Loucy (cell line): ENCODE results near the gene AHRR.

Experiments
- H2AFZ ChIP-seq: fragments of 200-600 bp; sonication (generic); 2 replicates; pipeline ENCODE4 v1.6.0; 2016; ENCODE audit warnings: antibody characterized with exemption, mild to moderate bottlenecking, low read length, moderate library complexity
- H3F3A ChIP-seq: fragments of 200-600 bp; 2 replicates; pipeline ENCODE4 v1.6.0; 2016; ENCODE audit warnings: antibody characterized with exemption, low read depth, mild to moderate bottlenecking
- H3K27me3 ChIP-seq: fragments of 200-600 bp; sonication (generic); 2 replicates; pipeline ENCODE4 v1.6.1; 2014; ENCODE audit warnings: low read length, mild to moderate bottlenecking; ENCODE audit not compliant: insufficient read depth, poor library complexity, severe bottlenecking
- H3K36me3 ChIP-seq: fragments of 200-600 bp; sonication (generic); 2 replicates; pipeline ENCODE4 v1.6.1; 2016; ENCODE audit warnings: low read length; ENCODE audit not compliant: insufficient read depth
- H3K4me1 ChIP-seq: fragments of 200-600 bp; sonication (generic); 2 replicates; pipeline ENCODE4 v1.5.1; 2014; ENCODE audit warnings: low read length, mild to moderate bottlenecking; ENCODE audit not compliant: insufficient read depth, poor library complexity, severe bottlenecking
- H3K4me2 ChIP-seq: fragments of 200-600 bp; sonication (generic); 2 replicates; pipeline ENCODE4 v1.6.0; 2014; ENCODE audit warnings: antibody characterized with exemption, low read length, low read depth, mild to moderate bottlenecking; ENCODE audit not compliant: poor library complexity, severe bottlenecking
- H3K4me3 ChIP-seq: fragments of 200-600 bp; sonication (generic); 2 replicates; pipeline ENCODE4 v1.5.1; 2014; ENCODE audit warnings: low read length, mild to moderate bottlenecking, mixed read lengths; ENCODE audit not compliant: poor library complexity, severe bottlenecking
- H3K79me2 ChIP-seq: fragments of 200-600 bp; sonication (generic); 2 replicates; pipeline ENCODE4 v1.6.1; 2014; ENCODE audit warnings: low read length; ENCODE audit not compliant: insufficient read depth
- H3K9ac ChIP-seq: fragments of 200-600 bp; sonication (generic); 2 replicates; pipeline ENCODE4 v1.6.0; 2014; ENCODE audit warnings: mild to moderate bottlenecking, low read depth, low read length, moderate library complexity; ENCODE audit not compliant: poor library complexity, severe bottlenecking
- H3K9me2 ChIP-seq: fragments of 200-600 bp; sonication (generic); replicated peaks from 2 replicates; pipeline ENCODE4 v1.6.1; 2016; ENCODE audit warnings: low read depth, low read length, mixed read lengths
- H3K9me3 ChIP-seq: fragments of 200-600 bp; sonication (generic); 2 replicates; pipeline ENCODE4 v1.6.1; 2014; ENCODE audit warnings: mild to moderate bottlenecking, antibody characterized with exemption, low read length, low read depth; ENCODE audit not compliant: insufficient read depth
- H4K20me1 ChIP-seq: fragments of 200-600 bp; sonication (generic); 2 replicates; pipeline ENCODE4 v1.6.0; 2014; ENCODE audit warnings: antibody characterized with exemption, low read length, mild to moderate bottlenecking; ENCODE audit not compliant: insufficient read depth, poor library complexity, severe bottlenecking
- CTCF ChIP-seq: fragments of 200-600 bp; sonication (generic); conservative IDR thresholded peaks from 2 replicates; pipeline ENCODE4 v1.5.1; 2014; ENCODE audit warnings: mild to moderate bottlenecking, antibody characterized with exemption, low read length
- EZH2phosphoT487 ChIP-seq: fragments of 200-600 bp; IDR thresholded peaks from 2 replicates; pipeline ENCODE4 v1.6.1; 2018; ENCODE audit warnings: antibody characterized with exemption, mild to moderate bottlenecking, moderate library complexity, borderline replicate concordance

The AHRR gene

GRCh38 chr5:344668-345067 is 23.2 kb downstream of the AHRR start:
- H3K4me3 ChIP-seq, result no peak overlapping the region
- TF ChIP-seq CTCF (no peak), EZH2phosphoT487 (no peak)
- no peaks in the 10 kb centered on the region for H3K36me3 ChIP-seq
- H3K9me3 ChIP-seq, result no peaks in the 10 kb centered on the region
- H3K27me3 ChIP-seq, result no peaks in the 10 kb centered on the region
- no peak overlapping the region for H2AFZ ChIP-seq
- H3K4me1 ChIP-seq, result peaks cover 18% of the 10 kb centered on the region
- H3K9me2 ChIP-seq, result no peaks in the 10 kb centered on the region
- no peaks in the 10 kb centered on the region for H4K20me1 ChIP-seq
- 0 out of 2 replicates have a peak, but pooled peaks cover 2% of the 10 kb centered on the region for H3F3A ChIP-seq
- no peak overlapping the region for H3K4me2 ChIP-seq
- H3K79me2 ChIP-seq, result no peaks in the 10 kb centered on the region
- H3K9ac ChIP-seq, result no peak overlapping the region

GRCh38 chr5:345404-346195 is 24.1 kb downstream of the AHRR start:
- H3K27me3 ChIP-seq, result no peaks in the 10 kb centered on the region
- TF ChIP-seq EZH2phosphoT487, result no peak
- TF ChIP-seq CTCF, result no peak
- peaks cover 23% of the 10 kb centered on the region for H3K4me1 ChIP-seq
- 0 out of 2 replicates have a peak, but pooled peaks cover 2% of the 10 kb centered on the region for H3F3A ChIP-seq
- no peaks in the 10 kb centered on the region for H4K20me1 ChIP-seq
- H3K4me2 ChIP-seq, result peak overlapping the region; percentile 16
- H3K9me2 ChIP-seq, result no peaks in the 10 kb centered on the region
- H3K36me3 ChIP-seq, result no peaks in the 10 kb centered on the region
- H3K9ac ChIP-seq, result no peak overlapping the region
- no peaks in the 10 kb centered on the region for H3K79me2 ChIP-seq
- H3K9me3 ChIP-seq, result no peaks in the 10 kb centered on the region
- no peak overlapping the region for H2AFZ ChIP-seq
- H3K4me3 ChIP-seq, result no peak overlapping the region

- Histone ChIP-seq H3K4me2 (peak overlapping the region; percentile 16), H3K27me3 (no peaks in the 10 kb centered on the region), H3F3A (0 out of 2 replicates have a peak, but pooled peaks cover 2% of the 10 kb centered on the region), H3K9ac (no peak overlapping the region), H3K4me1 (peaks cover 25% of the 10 kb centered on the region), H3K9me2 (no peaks in the 10 kb centered on the region), H3K9me3 (no peaks in the 10 kb centered on the region), H3K4me3 (no peak overlapping the region), H2AFZ (no peak overlapping the region), H3K36me3 (no peaks in the 10 kb centered on the region), H3K79me2 (no peaks in the 10 kb centered on the region), H4K20me1 (no peaks in the 10 kb centered on the region)
- no peak for TF ChIP-seq EZH2phosphoT487
- no peak for TF ChIP-seq CTCF
These were observed 24.9 kb downstream of the AHRR start for GRCh38 chr5:346229-346935.
